Stimulated activated CD8-positive, alpha-beta memory T cell treated with anti-CD3 and anti-CD28 coated beads, Interleukin-4, amount 100 ng/mL, for 1 hour (primary cell): Measurements from ENCODE around the gene SORCS2.

ENCODE experiments used
- DNase-seq, 2 donors: peaks; one replicate each; pipeline ENCODE4 v3.0.0-alpha.2; 2020; ENCODE audit warnings: low read depth in 2 of 2, low spot score in 1 of 2

The SORCS2 gene

DNA sequence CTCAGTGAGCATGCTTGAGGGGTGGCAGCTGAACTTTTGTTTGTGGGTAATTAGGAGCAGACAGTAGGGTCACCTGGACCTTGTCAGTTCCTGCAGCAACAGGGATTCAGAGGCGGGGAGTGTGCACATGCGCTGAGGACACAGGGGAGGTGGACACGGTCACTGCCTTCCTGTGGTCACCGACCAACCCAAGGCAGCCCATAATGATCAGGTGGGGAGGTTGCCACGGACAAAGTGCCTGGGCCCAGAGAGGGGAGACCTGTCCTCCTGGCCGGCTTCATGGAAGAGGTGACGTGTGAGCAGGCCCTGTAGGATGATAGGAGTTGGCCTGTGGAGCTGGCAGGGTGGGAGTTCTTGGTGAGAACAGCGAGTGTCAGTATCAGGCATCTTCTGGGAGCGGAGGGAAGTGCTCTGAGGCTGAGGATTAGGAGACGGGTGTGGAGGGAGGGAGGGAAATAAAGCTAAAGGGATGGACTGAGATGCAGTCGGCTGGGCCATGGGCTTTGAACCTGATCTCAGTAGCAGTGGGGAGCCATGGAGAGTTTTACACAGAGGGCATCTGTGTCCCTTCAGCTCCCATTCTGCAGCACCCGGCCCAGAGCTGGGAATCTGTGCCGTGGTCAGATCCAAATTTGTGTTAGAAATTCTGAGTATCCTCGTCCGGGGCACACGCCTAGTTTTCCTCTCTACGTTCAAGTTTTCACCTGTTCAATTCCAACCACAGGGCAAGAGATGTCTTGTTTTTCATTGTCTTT is 142.4 kb downstream of the SORCS2 start:
- DNase-seq = no peak

DNA sequence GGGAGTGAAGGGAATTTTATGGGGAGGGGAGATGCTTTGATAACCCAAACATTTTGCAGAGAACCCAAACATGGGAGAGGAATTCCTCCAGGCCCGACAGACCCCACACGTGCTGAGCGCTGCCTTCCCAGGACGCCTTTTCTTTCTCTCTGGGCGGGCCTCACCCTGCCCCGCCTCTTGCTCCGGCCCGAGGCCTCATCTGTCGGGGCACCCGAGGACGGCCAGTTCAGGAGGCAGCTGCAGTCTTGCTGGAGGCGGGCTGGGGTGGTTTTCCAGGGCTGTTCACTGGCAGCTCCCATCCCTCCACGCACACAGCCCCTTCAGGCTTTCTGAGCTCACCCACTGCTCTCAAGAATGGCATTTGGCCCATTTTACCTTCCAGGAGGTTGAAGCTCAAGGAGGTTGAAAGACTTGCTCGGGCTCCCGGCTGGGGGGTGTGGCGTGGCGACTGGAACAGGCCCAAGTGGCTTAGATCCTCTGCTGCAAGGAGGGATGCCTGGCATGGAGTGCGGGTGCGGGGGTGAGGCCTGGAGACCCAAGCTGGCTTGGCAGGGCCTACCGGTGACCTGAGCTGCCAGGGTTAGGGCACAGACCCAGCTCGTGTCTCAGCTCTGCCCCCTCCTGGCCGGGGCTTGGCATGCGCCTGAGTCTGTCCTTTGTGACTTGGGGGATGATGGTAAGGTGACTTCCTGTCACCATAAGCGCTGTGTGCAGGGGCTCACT is 143.2 kb downstream of the SORCS2 start:
- no peak for DNase-seq

DNA sequence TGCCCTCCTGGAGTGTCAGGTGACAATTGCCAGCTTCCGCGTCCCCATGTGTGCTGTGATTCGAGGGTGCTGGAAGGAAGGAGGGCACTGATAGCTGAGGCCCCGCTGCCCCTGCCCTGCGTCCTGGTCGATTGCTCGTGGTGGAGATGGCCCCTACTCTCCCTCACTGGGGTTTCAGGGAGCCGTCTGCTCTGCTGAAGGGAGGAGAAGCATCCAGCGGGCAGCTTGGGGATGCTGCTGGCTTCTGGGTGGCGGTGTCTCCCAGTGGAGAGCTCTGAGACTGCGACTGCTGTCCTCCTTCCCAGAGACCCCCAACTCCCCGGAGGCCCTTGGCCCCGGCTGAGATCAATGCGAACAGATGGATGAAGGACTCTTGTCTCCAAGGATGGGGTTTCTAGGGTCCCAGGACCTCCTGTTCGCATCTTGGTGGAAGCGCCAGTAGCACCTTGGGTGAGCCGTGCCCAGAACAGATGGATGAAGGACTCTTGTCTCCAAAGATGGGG is 143.8 kb downstream of the SORCS2 start:
- no peak for DNase-seq

DNA sequence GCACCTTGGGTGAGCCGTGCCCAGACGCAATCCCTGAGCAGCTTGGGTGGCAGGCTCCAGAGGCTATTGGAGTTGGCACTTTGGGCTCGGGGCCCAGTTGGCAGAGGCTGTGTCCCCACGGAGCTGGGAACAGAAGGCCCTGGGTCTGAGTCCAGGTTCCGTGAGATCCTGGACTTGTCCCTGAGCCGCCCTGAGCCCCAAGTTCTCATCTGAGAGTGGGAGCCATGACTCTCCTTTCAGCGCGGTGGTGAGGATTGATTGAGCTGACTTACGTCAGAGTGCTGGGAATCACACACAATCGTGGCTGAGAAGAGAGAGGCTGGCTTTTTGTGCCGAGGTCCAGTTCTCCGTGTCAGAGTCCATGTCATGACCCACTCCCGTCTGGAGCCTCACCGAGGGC is 144.4 kb downstream of the SORCS2 start:
- DNase-seq = no peak

DNA sequence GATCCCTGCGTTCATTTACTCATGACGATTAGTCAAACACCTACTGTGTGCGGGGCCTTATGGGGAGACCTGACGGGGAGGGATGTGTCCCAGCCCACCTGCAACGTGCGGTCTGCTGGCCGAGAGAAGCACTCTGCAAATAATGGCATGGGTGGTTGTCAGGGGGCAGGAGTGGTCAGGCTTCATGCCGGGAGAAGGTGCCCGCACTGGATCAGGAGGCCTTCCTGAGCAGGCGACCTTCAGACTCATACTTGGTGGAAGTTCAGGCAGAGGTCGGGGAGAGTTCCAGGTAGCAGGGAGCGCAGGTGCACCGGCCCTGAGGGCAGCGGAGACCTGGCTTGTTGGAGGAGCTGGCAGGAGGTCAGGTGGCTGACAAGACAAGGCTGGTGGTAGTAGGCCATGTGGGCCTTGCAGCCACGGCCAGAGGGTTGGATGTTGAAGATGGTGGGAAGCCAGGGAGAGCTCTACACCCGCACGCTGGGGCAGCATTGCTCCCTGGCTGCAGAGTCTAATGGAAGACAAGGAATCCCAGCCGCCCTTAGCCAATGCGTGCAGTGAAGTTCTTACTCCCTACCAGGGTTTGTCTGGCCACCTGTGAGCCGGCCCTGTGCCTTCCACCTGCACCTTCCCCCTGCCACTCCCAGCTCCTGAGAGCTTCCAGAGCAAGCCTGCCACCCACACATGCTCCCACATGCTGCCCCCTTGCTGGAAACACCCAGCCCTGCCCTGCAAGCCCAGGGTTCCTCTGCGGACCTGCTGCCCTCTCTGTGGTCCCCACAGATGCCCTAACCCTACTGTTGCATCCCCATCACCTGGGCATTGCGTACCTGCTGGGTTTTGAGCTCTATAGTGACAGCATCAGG is 145.1 kb downstream of the SORCS2 start:
- DNase-seq = no peak

DNA sequence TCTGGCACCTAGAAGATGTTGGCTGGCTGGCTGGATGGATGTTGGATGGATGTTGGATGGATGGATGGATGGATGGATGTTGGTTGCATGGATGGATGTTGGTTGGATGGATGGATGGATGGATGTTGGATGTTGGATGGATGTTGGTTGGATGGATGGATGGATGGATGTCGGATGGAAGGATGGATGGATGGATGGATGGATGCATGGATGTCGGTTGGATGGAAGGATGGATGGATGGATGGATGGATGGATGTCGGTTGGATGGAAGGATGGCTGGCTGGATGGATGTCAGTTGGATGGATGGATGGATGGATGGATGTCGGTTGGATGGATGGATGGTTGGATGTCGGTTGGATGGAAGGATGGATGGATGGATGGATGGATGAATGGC is 145.7 kb downstream of the SORCS2 start:
- DNase-seq = no peak

DNA sequence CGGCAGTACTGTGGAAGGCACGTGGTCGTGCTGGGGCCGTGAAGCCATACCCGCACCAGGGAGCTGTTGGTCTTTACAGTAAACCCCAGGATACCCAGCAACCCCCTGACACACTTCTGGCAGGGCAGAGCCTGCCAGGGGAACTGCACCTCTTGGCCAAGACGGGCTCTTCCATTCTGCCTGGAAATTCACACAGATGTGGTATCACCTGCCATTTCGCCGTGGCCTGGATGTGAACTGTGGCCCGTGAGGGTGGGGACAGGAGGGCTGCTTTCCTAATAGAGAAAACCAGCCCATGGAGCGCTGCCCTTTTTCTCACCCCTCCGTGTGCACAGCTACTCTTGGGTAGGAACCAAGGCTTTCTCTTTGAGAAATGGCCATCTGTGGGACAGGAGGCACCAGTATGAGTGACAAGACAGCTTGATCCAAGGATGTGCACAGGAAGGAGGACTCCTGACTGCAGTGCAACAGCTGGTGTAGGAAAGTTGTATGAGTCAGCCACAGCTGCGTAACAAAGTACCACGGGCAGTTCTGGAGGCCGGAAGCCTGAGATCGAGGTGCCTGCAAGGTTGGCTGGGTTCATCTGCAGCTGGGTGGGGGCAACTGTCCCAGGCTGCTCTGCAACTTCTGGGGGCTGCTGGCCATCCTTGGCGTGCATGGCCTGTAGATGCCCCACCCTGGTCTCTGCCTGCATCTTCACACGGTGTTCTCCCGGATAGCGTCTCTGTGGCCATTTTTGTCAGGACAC is 146.7 kb downstream of the SORCS2 start:
- DNase-seq = no peak

DNA sequence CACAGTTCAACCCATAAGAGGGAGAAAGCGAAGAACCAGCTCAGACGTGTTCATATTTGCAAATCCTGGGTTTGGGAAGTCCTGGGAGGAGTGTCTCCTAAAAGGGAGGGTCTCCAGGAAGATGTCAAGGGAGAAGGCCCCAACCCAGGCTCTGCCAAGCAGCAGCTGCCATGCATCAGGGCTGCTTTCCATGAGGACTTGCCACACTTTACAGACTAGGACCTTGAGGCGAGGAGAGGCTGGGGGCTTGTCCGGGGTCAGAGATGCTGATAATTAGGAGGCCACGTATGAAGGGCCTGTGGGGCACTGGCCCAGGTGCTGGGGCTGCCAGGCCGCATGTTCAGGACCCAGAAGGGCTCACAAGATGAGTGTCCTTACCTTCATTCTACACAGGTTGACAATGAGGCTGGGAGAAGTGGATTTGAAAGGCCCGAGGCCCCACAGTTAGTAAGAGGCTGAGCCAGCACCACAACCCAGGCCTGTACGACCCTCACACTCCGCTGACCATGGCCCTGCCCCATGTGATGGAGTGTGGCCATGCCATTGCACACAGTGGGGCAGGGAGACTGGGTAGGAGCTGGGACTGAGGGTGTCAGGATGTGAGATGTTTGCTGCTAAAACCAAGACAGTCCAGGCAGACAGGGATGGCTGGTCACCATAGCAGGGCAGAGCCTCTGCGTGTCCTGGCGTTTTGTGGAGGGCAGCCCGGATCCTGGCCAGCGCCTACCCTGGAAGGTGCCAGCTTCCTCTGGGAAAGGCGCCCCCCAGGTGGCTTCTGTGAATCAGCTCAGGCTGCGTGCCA is 147.6 kb downstream of the SORCS2 start:
- DNase-seq = no peak

DNA sequence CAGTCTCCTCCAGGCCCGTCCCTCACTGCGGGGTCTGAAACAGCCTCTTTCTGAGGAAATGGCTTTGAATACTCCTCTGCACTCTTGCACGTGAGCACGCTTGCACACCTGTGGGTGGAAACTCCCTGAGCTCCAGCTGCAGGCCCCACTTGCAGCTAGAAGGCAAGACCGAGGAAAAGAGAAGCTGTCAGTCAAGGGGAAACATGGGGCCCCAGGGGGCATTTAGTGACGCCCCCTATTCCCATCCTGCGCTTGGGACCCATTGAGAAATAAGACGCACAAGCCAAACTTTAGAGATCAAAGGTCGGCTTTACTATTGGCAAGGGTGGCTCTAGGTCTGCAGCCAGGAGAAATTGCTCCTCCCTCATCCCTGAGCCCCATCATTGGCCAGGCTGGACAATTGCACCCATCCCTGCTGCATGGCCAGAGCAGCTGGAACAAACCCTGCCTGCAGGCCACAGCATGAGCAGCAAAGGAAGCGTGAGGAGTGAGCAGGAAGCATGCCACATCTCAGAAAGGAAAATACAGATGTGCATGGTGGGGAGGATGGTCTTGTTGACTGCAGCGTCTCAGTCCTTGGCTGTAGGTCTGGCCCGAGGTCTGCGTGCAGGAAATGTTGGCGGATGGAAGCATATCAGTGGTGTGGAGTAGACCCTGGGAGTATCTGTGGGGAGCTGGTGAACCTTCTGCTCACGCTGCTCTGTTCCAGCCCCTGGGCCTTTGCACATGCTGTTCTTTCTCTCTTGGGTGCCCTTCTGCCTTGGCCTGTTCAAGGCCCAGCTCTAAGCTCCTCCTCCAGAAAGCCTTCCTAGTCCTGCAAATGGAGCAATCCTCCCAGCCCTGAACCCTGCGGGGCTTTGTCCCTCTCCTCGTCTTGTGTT is 148.5 kb downstream of the SORCS2 start:
- DNase-seq = no peak

DNA sequence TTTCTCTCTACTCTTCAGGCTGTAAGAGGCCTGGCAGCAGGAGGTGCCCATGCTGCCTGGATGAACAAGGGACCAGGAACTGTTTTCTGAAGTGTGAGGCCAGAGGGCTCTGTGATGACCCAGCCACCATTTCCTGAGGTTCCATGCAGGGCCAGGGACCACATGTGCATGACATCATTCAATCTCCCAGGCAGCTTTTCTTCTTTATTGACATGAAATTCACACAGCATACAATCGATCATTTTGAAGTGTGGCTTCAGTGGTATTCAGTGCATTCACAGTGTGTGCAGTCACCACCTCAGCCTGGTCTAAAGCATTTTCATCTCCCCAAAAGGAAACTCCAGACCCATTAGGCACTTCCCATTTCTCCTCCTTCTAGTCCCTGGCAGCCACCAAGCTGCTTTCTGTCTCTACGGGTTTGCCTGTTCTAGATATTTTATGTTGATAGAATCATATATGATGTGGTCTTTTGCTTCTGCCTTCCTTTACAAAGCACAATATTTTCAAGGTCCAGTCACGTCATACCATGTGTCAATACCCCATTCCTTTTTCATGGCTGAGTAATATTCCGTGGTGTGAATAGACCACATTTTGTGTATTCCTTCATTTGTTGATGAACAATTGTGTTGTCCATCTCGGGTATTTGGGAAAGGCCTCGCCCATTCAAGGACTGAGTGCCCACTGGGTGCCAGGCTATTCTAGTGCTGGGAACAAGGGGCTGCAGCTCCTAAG is 149.3 kb downstream of the SORCS2 start:
- no peak for DNase-seq

DNA sequence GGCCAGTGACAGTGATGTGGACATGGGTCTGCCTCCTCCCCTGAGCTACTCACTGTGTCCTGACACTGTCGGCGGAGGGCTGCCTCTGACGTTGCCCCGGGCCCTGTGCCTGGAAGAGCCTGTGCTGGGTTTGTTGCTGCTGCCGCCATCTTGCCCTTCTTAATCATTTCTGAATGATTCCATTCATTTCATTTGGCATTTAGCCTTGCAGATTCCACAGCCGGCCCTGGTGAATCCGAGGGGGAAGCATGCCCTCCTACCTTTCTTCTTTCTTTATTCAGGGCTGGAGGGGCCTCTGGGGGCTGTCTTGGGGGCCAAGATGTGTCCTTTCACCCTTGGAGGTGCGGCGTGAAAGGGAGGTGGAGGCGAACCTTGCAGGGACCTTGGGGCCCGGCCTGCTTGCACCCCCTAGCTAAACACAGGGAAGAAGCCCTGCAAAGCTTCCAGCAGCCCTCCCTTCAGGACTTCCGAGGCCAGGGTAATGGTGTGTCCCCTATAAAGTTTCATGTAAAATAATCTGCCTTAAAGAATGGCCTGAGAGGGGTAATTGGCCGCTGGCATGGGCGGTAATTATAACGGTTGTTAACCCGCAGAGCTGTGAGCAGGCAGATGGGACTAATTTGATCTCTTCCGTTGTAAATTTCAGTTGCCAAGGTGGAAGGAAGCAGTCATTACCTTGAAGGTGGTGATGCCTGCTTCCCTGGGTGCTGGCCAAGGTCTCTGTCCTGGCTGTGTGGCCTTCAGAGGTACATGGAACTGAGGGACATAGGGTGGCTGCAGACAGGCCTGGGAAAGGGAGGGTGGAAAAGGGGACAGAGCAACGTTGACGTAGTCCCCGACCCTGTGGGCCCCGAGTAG is 150.1 kb downstream of the SORCS2 start:
- no peak for DNase-seq

DNA sequence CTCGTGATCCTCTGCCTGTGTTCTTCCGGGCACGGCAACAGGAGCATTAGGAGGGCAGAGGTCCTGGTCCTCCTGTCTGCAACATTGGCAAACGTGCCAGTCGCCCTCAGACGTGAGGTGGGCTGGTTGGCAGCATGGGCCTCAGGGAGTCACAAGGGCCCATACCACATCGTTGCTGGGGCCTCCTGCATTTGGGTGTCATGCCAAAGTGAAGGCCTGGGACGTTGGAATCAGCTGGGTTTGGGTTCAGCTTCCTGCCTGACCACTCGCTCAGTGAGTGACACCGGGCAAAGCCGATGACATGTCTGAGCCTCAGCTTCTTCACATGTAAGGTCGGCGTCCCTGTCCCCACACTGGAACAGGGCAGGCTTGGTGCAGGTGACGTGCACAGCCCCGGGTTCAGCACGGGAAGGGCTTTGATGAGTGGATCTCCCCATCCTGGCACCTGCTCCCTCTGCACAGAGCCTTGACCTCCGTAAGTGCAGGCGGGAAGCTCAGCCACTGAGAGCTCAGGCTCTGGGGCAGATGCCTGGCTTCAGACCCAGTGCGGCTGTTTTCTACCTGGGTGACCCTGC is 150.8 kb downstream of the SORCS2 start:
- no peak for DNase-seq

DNA sequence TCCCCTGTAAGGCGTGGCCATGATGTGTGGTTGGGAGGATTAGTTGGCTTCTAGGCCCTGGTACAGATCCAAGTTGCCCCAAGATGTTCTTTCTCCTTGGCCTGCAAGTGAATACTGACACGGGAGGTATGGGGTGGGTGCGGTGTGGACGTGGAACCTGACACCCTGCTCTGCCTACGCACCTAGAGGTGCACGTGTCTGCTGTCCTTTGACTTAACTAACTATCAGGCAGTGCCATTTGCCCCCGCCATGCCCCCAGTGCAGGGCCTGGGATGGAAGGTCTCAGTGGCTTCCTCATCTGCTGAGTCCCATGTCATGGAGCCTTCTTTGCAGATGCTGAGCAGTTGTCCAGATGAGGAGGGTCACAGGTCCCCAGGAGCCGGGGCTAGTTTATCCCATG is 151.6 kb downstream of the SORCS2 start:
- DNase-seq = no peak

DNA sequence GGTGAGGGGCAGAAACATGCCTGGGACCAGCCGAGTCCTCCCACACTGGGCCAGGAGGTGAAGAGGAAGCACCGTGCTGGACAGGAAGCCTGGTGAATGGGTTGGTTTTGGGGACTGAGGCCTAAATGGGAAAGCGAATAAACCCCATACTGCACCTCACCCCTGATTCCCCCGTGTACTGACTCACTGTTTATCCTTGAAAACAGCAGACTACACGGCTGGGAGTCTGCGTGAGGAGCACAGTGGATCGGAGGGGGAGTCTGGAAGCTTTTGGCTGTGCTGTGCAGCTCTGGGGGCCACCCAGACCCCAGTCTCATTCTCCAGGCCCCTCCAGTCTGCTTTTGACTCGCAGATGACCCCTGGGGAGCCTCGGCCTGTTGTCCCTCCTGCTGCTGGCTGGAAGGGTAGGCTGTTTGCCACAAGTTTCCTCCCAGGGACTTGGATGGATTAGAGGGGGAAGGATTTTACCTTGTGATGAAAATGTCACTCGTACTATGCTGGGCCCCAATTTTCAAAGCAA is 152.4 kb downstream of the SORCS2 start:
- no peak for DNase-seq

DNA sequence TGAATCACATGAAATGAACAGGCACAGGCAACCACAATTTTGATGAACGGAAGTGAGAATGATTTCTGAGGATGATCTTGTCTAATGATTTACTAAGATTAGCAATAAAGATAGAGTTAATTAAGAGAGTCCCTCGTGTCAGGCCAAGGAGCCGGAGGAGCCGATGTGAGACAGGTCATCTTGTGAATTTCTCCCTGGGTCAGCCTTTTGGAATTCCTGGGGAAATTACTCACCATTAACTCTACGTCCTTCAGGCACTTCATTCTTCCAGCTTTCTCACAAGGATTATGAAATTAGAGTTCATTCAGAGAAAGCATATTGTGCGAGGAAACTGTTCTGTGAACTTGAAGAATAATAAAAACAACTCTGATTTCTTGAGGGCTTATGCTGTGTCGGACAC is 155.6 kb downstream of the SORCS2 start:
- no peak for DNase-seq

DNA sequence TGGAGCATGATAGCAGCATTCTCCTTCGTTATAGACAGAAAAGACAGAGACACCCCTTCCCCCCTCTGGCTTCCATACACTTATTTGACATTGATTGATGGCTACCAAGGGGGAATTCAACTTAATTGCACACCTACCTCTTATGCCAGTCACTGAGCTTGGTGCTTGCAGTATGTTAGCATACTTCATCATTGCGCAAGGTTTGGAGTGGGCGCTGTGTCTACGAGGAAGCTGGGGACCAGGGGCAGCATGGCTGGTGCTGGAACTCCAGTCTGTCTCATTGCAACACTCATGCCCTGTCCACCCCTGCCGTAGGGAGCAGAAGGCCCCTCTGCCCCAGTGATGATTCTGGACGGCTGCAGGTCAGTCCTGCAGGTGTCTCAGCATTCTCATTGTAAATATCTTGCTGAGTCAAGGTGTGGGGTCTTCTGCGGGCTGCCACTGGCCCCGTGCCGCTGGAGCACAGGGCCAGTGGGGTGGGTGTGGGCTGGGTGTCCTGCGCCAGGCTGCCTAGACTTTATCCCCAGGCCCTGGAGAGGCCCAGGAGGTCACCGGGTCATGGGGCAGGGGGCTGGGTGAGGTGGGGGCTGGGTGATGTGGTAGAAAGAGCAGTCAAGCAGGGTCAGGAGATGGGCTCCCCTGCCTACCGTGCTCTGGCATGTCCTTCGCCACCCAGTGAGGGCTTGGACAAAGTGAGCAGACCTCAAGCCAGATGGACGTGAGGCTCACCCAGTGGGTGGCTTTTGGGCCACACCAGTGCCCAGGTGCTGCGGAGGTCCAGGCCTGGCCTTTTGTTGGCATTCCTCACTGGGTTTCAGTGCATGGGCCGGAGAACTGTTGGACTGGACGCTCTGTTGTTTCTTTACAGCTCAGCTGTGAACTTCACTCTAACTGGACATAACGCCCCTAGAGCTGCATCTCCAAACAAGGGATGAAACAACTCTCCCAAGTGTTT is 156.9 kb downstream of the SORCS2 start:
- no peak for DNase-seq
